HepG2 (cell line): Measurements from ENCODE around the gene B4GALT7. TPM values are rescaled to one million over a fixed set of nuclear protein-coding genes. Genes with fewer than 3 reads are reported as not detected.

Experiments used
- ATAC-seq: fragments of 200-7000 bp; cut with Tn5 transposase; 3 replicates; pipeline ENCODE4 v1.9.1; 2020; ENCODE audit warnings: mild to moderate bottlenecking, moderate library complexity
- BruUV-seq: library from RNA; stranded (reverse); fragments of 400-500 nt; replicated peaks from 2 replicates; lab custom pipeline; 2021; lab: Mats Ljungman, UMichigan
- CTCF ChIA-PET: fragments of 300-600 bp; formaldehyde crosslinking; extraction: SDS; loops from one replicate; lab custom pipeline; 2021; ENCODE audit warnings: low total read pairs, inconsistent platforms, low intra/inter-chr PET ratio; lab: Yijun Ruan, JAX
- POLR2A ChIA-PET: fragments of 350-600 bp; sonication (Branson Sonifier 250); formaldehyde crosslinking; loops from one replicate; lab custom pipeline; 2020; ENCODE audit warnings: antibody characterized with exemption, inconsistent platforms; lab: Yijun Ruan, JAX
- DNase-seq: peaks from one replicate; pipeline ENCODE4 v3.0.0-alpha.2; 2015; ENCODE audit warnings: low spot score
- FAIRE-seq: peaks from 3 replicates; lab custom pipeline; 2011; peaks lifted over from hg19 to GRCh38; lab: Jason Lieb, UNC
- H2AFZ ChIP-seq: one replicate; pipeline ENCODE4 v1.6.1; 2011; ENCODE audit warnings: low read length, inconsistent platforms
- H3K27ac ChIP-seq: fragments of 300-600 bp; 3 replicates; pipeline ENCODE4 v1.8.0; 2011; ENCODE audit warnings: mixed run types, mild to moderate bottlenecking, mixed read lengths, low read length, inconsistent platforms; ENCODE audit not compliant: insufficient read depth; ENCODE audit errors: extremely low read length
- H3K27me3 ChIP-seq, 2 experiments: fragments of 200-600 bp in 1 of 2; 2 replicates in 1 of 2; 3 replicates in 1 of 2; pipeline versions ENCODE4 v1.6.0 to v1.8.0; 2011; ENCODE audit warnings: low read length in 2 of 2, mild to moderate bottlenecking in 2 of 2, moderate library complexity in 2 of 2, inconsistent platforms in 1 of 2; ENCODE audit not compliant: insufficient read depth in 2 of 2, control insufficient read depth in 1 of 2
- H3K36me3 ChIP-seq, 2 experiments: fragments of 200-600 bp in 1 of 2; replicated peaks in 1 of 2; 2 replicates in 1 of 2; 3 replicates in 1 of 2; pipeline versions ENCODE4 v1.5.1 to v1.8.0; 2011; ENCODE audit warnings: low read length in 2 of 2, inconsistent platforms in 1 of 2; ENCODE audit not compliant: insufficient read depth in 2 of 2, control insufficient read depth in 1 of 2
- H3K4me1 ChIP-seq: 2 replicates; pipeline ENCODE4 v1.5.1; 2012; ENCODE audit warnings: low read length, inconsistent platforms; ENCODE audit not compliant: insufficient read depth
- H3K4me2 ChIP-seq: 2 replicates; pipeline ENCODE4 v1.6.0; 2011; ENCODE audit warnings: low read depth, low read length, inconsistent platforms
- H3K4me3 ChIP-seq, 3 experiments: fragments of 200-600 bp in 1 of 3; sonication (generic), shearing (Covaris generic) in 1 of 3; replicated peaks in 1 of 3; 2 replicates each; pipeline ENCODE4 v1.5.1; 2011 to 2016; ENCODE audit warnings: low read length in 3 of 3, inconsistent platforms in 2 of 3, low read depth in 2 of 3, mild to moderate bottlenecking in 2 of 3, control low read depth in 1 of 3, mixed read lengths in 1 of 3; ENCODE audit not compliant: insufficient read depth in 1 of 3
- H3K79me2 ChIP-seq: one replicate; pipeline ENCODE4 v1.6.1; 2011; ENCODE audit warnings: low read length, inconsistent platforms; ENCODE audit not compliant: insufficient read depth
- H3K9ac ChIP-seq: 2 replicates; pipeline ENCODE4 v1.6.0; 2011; ENCODE audit warnings: mild to moderate bottlenecking, low read depth, low read length, inconsistent platforms; ENCODE audit not compliant: insufficient read depth
- H3K9me3 ChIP-seq: 2 replicates; pipeline ENCODE4 v1.5.1; 2012; ENCODE audit warnings: mild to moderate bottlenecking, low read length
- H4K20me1 ChIP-seq: 2 replicates; pipeline ENCODE4 v1.6.0; 2011; ENCODE audit warnings: inconsistent platforms, mild to moderate bottlenecking, low read length, moderate library complexity; ENCODE audit not compliant: insufficient read depth
- AGO2 ChIP-seq: fragments of 200-400 bp; formaldehyde crosslinking; optimal IDR thresholded peaks from 2 replicates; pipeline ENCODE3; 2017; ENCODE audit warnings: mild to moderate bottlenecking, low read depth, low read length, moderate library complexity
- CCAR2 ChIP-seq: fragments of 200-400 bp; formaldehyde crosslinking; optimal IDR thresholded peaks from 2 replicates; pipeline ENCODE3; 2018; ENCODE audit warnings: low read depth, mild to moderate bottlenecking, low read length, moderate library complexity
- CREB1 ChIP-seq, 2 experiments: fragments of 450-650 bp in 1 of 2; IDR thresholded peaks; 2 replicates each; pipeline ENCODE4 v1.6.1; 2016 to 2017; ENCODE audit warnings: control low read depth in 1 of 2, mild to moderate bottlenecking in 1 of 2, missing compliant biosample characterization in 1 of 2, missing genetic modification characterization in 1 of 2
- GATA4 ChIP-seq: sonication (generic); IDR thresholded peaks from 2 replicates; pipeline ENCODE4 v1.6.1; 2016; ENCODE audit warnings: antibody characterized with exemption, low read depth, borderline replicate concordance
- MAFF ChIP-seq: IDR thresholded peaks from 2 replicates; pipeline ENCODE4 v1.6.1; 2011; ENCODE audit warnings: low read depth, low read length, improper control_type of control experiment
- MAFK ChIP-seq, 2 experiments: IDR thresholded peaks in 1 of 2; conservative IDR thresholded peaks in 1 of 2; 2 replicates each; pipeline ENCODE4 v1.6.1; 2011; ENCODE audit warnings: improper control_type of control experiment in 2 of 2, low read length in 2 of 2
- RAD51 ChIP-seq: fragments of 450-650 bp; IDR thresholded peaks from 2 replicates; pipeline ENCODE4 v1.6.1; 2016; ENCODE audit warnings: borderline replicate concordance
- ZKSCAN1 ChIP-seq: fragments of 150-350 bp; IDR thresholded peaks from 2 replicates; pipeline ENCODE4 v1.6.1; 2014; ENCODE audit warnings: low read length
- ZNF550 ChIP-seq: sonication (generic); formaldehyde crosslinking; IDR thresholded peaks from 2 replicates; pipeline ENCODE4 v1.4.0; 2020; ENCODE audit warnings: mild to moderate bottlenecking, missing genetic modification reagents, borderline replicate concordance
- ZNF567 ChIP-seq: sonication (generic); formaldehyde crosslinking; IDR thresholded peaks from 2 replicates; pipeline ENCODE4 v1.8.1; 2023; ENCODE audit warnings: mild to moderate bottlenecking, missing genetic modification reagents, borderline replicate concordance
- ZNF790 ChIP-seq: sonication (generic); formaldehyde crosslinking; IDR thresholded peaks from 2 replicates; pipeline ENCODE4 v1.8.0; 2022; ENCODE audit warnings: missing genetic modification reagents, mild to moderate bottlenecking, borderline replicate concordance
- WGBS: methylation state at CpG from one replicate; pipeline ENCODE4 v1.1.6; 2017; ENCODE audit warnings: low lambda C conversion rate; 5-methylcytosine and 5-hydroxymethylcytosine counted together
- in situ Hi-C: cut with HindIII; loops from 2 replicates; pipeline ENCODE4 v1.10.0; 2017; ENCODE audit warnings: low pct_unique_long_range_greater_than_20kb; ENCODE audit not compliant: extremely low pct_ligation_motif_present
- intact Hi-C: fragments of 100-400 bp; cut with micrococcal nuclease; formaldehyde crosslinking; loops from one replicate; pipeline ENCODE4 v1.10.0; 2022; ENCODE audit not compliant: unreplicated experiment
- polyA plus RNA-seq, 8 experiments: library from polyadenylated mRNA; depleted of rRNA in 3 of 8; stranded (reverse) in 7 of 8; unstranded in 1 of 8; fragments of >200 nt; fragmentation: Illumina TruSeq in 4 of 8; extraction: Trizol in 4 of 8; gene quantifications; 2 replicates each; pipeline versions ENCODE4 v1.2.1 to v1.2.3, GENCODE V29; 2011 to 2016; ENCODE audit warnings: low read depth in 4 of 8, missing spikeins in 1 of 8, mixed read lengths in 1 of 8; ENCODE audit not compliant: insufficient read depth in 1 of 8
- total RNA-seq, 5 experiments: library from RNA; depleted of rRNA; stranded (reverse); fragments of >200 nt; fragmentation: Illumina TruSeq; extraction: Trizol; gene quantifications; 2 replicates each; pipeline ENCODE4 v1.2.3, GENCODE V29; 2016; ENCODE audit warnings: low read depth in 1 of 5
- TF ChIP-seq, protein P1 (sequence below): sonication (generic); formaldehyde crosslinking; IDR thresholded peaks from 2 replicates; pipeline ENCODE4 v1.5.0; 2020; ENCODE audit warnings: mild to moderate bottlenecking, missing genetic modification reagents
- TF ChIP-seq, protein P2 (sequence below): sonication (generic); formaldehyde crosslinking; IDR thresholded peaks from 2 replicates; pipeline ENCODE4 v1.5.0; 2020; ENCODE audit warnings: missing genetic modification reagents, mild to moderate bottlenecking, borderline replicate concordance

B4GALT7 gene
- total and polyA plus RNA-seq, 2 of the 13 experiments (the other 11 are each of a cell fraction or from before 2014, with no cell fraction given) = 16.4 to 20.5 TPM

DNA sequence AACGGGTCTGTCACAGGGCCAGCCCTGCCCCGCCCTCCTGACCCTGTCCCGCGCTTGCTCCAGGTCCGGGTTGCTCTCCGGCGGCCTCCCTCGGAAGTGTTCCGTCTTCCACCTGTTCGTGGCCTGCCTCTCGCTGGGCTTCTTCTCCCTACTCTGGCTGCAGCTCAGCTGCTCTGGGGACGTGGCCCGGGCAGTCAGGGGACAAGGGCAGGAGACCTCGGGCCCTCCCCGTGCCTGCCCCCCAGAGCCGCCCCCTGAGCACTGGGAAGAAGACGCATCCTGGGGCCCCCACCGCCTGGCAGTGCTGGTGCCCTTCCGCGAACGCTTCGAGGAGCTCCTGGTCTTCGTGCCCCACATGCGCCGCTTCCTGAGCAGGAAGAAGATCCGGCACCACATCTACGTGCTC, 4.2 kb downstream of the B4GALT7 start:
- no TSS peak for BruUV-seq
- Histone ChIP-seq H3K4me1 (peaks cover 27% of the 10 kb centered on the region), H3K4me2 (no peak overlapping the region), H3K9me3 (no peaks in the 10 kb centered on the region), H2AFZ (no peak overlapping the region), H4K20me1 (no peaks in the 10 kb centered on the region), H3K9ac (no peak overlapping the region), H3K27ac (no peak overlapping the region), H3K27me3 (no peaks in the 10 kb centered on the region), H3K79me2 (peaks cover 5% of the 10 kb centered on the region), H3K4me3 (no peak overlapping the region), H3K36me3 (no peaks in the 10 kb centered on the region; a peak in 2 of 5 replicates)
- intact Hi-C loops (no loop called here), in situ Hi-C loops (loop anchor here (25.0 kb wide), 1 partner anchor 458 kb away; no protein-coding TSS in a partner anchor)
- 98% methylated on average over 24 of the region's 27 CpGs for WGBS
- ChIA-PET POLR2A (no interaction called here), CTCF (no interaction called here)
- TF ChIP-seq, protein P1, sequence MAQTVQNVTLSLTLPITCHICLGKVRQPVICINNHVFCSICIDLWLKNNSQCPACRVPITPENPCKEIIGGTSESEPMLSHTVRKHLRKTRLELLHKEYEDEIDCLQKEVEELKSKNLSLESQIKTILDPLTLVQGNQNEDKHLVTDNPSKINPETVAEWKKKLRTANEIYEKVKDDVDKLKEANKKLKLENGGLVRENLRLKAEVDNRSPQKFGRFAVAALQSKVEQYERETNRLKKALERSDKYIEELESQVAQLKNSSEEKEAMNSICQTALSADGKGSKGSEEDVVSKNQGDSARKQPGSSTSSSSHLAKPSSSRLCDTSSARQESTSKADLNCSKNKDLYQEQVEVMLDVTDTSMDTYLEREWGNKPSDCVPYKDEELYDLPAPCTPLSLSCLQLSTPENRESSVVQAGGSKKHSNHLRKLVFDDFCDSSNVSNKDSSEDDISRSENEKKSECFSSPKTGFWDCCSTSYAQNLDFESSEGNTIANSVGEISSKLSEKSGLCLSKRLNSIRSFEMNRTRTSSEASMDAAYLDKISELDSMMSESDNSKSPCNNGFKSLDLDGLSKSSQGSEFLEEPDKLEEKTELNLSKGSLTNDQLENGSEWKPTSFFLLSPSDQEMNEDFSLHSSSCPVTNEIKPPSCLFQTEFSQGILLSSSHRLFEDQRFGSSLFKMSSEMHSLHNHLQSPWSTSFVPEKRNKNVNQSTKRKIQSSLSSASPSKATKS (CRISPR knock-in tag) = no peak
- peak; percentile 55 for TF ChIP-seq AGO2
- DNase-seq (no peak), FAIRE-seq (no peak), ATAC-seq (no peak)

DNA sequence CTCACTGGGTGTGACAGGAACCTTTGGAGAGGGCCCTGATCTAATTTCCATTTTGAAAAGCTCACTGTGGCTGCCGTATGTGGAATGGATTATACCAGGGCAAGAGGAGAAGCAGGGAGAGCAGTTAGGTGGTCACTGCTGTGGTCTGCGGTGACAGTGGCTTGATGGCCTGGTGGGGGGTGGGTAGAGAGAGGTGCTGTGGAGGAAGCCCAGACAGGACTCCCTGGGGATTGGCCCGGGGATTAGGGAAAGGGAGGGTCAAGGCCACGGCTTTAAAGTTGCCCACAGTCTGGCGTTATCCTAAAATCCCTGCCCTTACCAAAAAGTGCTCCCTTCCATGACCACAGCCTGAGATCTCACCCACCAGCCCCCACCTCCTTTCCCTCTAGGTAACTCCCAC, 4.7 kb downstream of the B4GALT7 start:
- H2AFZ ChIP-seq = no peak overlapping the region
- H3K27ac ChIP-seq = no peak overlapping the region
- no peak overlapping the region for H3K4me2 ChIP-seq
- no peak overlapping the region for H3K4me3 ChIP-seq
- WGBS = 89% methylated on average over 5 of the region's 5 CpGs
- peaks cover 25% of the 10 kb centered on the region for H3K4me1 ChIP-seq
- ATAC-seq = no peak
- POLR2A ChIA-PET = no interaction called here
- no peaks in the 10 kb centered on the region for H3K27me3 ChIP-seq
- peaks cover 5% of the 10 kb centered on the region for H3K79me2 ChIP-seq
- no peaks in the 10 kb centered on the region for H3K9me3 ChIP-seq
- no TSS peak for BruUV-seq
- FAIRE-seq = no peak
- CTCF ChIA-PET = no interaction called here
- in situ Hi-C loops = loop anchor here (25.0 kb wide), 1 partner anchor 458 kb away; no protein-coding TSS in a partner anchor
- no peaks in the 10 kb centered on the region; a peak in 2 of 5 replicates for H3K36me3 ChIP-seq
- no peaks in the 10 kb centered on the region for H4K20me1 ChIP-seq
- intact Hi-C loops = no loop called here
- DNase-seq = no peak
- H3K9ac ChIP-seq = no peak overlapping the region
- TF ChIP-seq ZNF550 (CRISPR knock-in tag) = no peak
- no peak for TF ChIP-seq RAD51
- no peak for TF ChIP-seq CCAR2
- TF ChIP-seq GATA4 = no peak
- no peak for TF ChIP-seq MAFK (conservative IDR thresholded peaks at IDR 0.05 in 1 of 2, IDR thresholded peaks at IDR 0.05 in 1 of 2; ENCODE audit: low read length in 2 of 2)
- TF ChIP-seq ZKSCAN1 = no peak
- no peak for TF ChIP-seq ZNF790
- TF ChIP-seq ZNF567 = no peak
- TF ChIP-seq CREB1 (IDR thresholded peaks at IDR 0.05) = no peak
- no peak for TF ChIP-seq CREB1 (CRISPR knock-in tag; IDR thresholded peaks at IDR 0.05)
- no peak for TF ChIP-seq MAFF
- TF ChIP-seq, protein P2, sequence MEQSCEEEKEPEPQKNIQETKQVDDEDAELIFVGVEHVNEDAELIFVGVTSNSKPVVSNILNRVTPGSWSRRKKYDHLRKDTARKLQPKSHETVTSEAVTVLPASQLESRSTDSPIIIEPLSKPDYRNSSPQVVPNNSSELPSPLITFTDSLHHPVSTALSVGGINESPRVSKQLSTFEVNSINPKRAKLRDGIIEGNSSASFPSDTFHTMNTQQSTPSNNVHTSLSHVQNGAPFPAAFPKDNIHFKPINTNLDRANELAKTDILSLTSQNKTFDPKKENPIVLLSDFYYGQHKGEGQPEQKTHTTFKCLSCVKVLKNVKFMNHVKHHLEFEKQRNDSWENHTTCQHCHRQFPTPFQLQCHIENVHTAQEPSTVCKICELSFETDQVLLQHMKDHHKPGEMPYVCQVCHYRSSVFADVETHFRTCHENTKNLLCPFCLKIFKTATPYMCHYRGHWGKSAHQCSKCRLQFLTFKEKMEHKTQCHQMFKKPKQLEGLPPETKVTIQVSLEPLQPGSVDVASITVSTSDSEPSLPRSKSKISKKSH = no peak
